CD14-positive monocyte (primary cell): Measurements from ENCODE around the gene UPF3B. TPM values are rescaled to one million over a fixed set of nuclear protein-coding genes. Genes with fewer than 3 reads are reported as not detected.
"Not testable (repeated sequence)": the region's sequence is repeated elsewhere in the genome, so short reads cannot be mapped to it uniquely, and the experiment has no call there.

Source experiments
- DNase-seq, 3 donors: peaks; one replicate each; pipeline ENCODE4 v3.0.0-alpha.2; 2011 to 2022
- H2AFZ ChIP-seq: 2 replicates; pipeline ENCODE4 v1.6.0; 2012; ENCODE audit warnings: mild to moderate bottlenecking, low read depth, low read length, inconsistent platforms; ENCODE audit not compliant: insufficient read depth, poor library complexity, severe bottlenecking
- H3K27ac ChIP-seq, 2 donors: 1 replicate in 1 of 2; 2 replicates in 1 of 2; pipeline ENCODE4 v1.5.1; 2012 to 2013; ENCODE audit warnings: low read length in 2 of 2, control low read depth in 1 of 2, inconsistent platforms in 1 of 2, low read depth in 1 of 2, mild to moderate bottlenecking in 1 of 2
- H3K27me3 ChIP-seq, 2 donors: one replicate each; pipeline versions ENCODE4 v1.6.0 to v1.6.1; 2011 to 2013; ENCODE audit warnings: low read length in 2 of 2; ENCODE audit not compliant: control insufficient read depth in 2 of 2, insufficient read depth in 2 of 2
- H3K36me3 ChIP-seq, 2 donors: replicated peaks in 1 of 2; 1 replicate in 1 of 2; 2 replicates in 1 of 2; pipeline versions ENCODE4 v1.5.1 to v1.6.1; 2012 to 2013; ENCODE audit warnings: low read length in 2 of 2, control low read depth in 1 of 2, inconsistent platforms in 1 of 2, mild to moderate bottlenecking in 1 of 2; ENCODE audit not compliant: insufficient read depth in 2 of 2, control insufficient read depth in 1 of 2
- H3K4me1 ChIP-seq, 2 donors: 1 replicate in 1 of 2; 2 replicates in 1 of 2; pipeline versions ENCODE4 v1.5.1 to v1.6.1; 2012 to 2013; ENCODE audit warnings: low read length in 2 of 2, control low read depth in 1 of 2, inconsistent platforms in 1 of 2, mild to moderate bottlenecking in 1 of 2, moderate library complexity in 1 of 2; ENCODE audit not compliant: insufficient read depth in 2 of 2, control insufficient read depth in 1 of 2
- H3K4me2 ChIP-seq: replicated peaks from 2 replicates; pipeline ENCODE3; 2012; ENCODE audit warnings: low read length, moderate library complexity, mild to moderate bottlenecking; ENCODE audit not compliant: poor library complexity, severe bottlenecking; ENCODE audit errors: extremely low read depth
- H3K4me3 ChIP-seq, 3 experiments: fragments of 200-600 bp in 1 of 3; sonication (generic) in 1 of 3; replicated peaks in 1 of 3; 1 replicate in 2 of 3; 2 replicates in 1 of 3; pipeline ENCODE4 v1.5.1; 2011 to 2013; ENCODE audit warnings: low read length in 3 of 3, mild to moderate bottlenecking in 3 of 3, control low read depth in 2 of 3, low read depth in 2 of 3, inconsistent platforms in 1 of 3, moderate library complexity in 1 of 3
- H3K79me2 ChIP-seq: 2 replicates; pipeline ENCODE4 v1.6.0; 2012; ENCODE audit warnings: mild to moderate bottlenecking, control low read depth, inconsistent platforms, low read length, moderate library complexity; ENCODE audit not compliant: insufficient read depth
- H3K9ac ChIP-seq: 2 replicates; pipeline ENCODE4 v1.6.0; 2017; ENCODE audit warnings: low read length, mild to moderate bottlenecking; ENCODE audit not compliant: insufficient read depth, poor library complexity, severe bottlenecking
- H3K9me3 ChIP-seq, 2 donors: replicated peaks in 1 of 2; 1 replicate in 1 of 2; 2 replicates in 1 of 2; pipeline versions ENCODE4 v1.5.1 to v1.6.1; 2012 to 2013; ENCODE audit warnings: low read length in 2 of 2, control low read depth in 1 of 2; ENCODE audit not compliant: control insufficient read depth in 1 of 2, insufficient read depth in 1 of 2
- H4K20me1 ChIP-seq: 2 replicates; pipeline ENCODE4 v1.6.0; 2012; ENCODE audit warnings: mild to moderate bottlenecking, low read length, control low read depth, moderate library complexity; ENCODE audit not compliant: insufficient read depth
- H3K27ac Mint-ChIP-seq, 7 donors: one replicate each; pipeline ENCODE4 v1.8.0; 2020; ENCODE audit warnings: mild to moderate bottlenecking in 7 of 7, mixed read lengths in 7 of 7, moderate library complexity in 6 of 7, inconsistent platforms in 2 of 7
- H3K27me3 Mint-ChIP-seq, 3 donors: one replicate each; pipeline ENCODE4 v1.8.0; 2021 to 2022; ENCODE audit warnings: low read depth in 3 of 3, mild to moderate bottlenecking in 3 of 3, mixed read lengths in 3 of 3, moderate library complexity in 3 of 3, inconsistent platforms in 1 of 3
- H3K36me3 Mint-ChIP-seq, 2 donors: one replicate each; pipeline ENCODE4 v1.8.0; 2020; ENCODE audit warnings: mixed read lengths in 2 of 2, inconsistent platforms in 1 of 2, mild to moderate bottlenecking in 1 of 2
- H3K4me1 Mint-ChIP-seq: one replicate; pipeline ENCODE4 v1.8.0; 2020; ENCODE audit warnings: mild to moderate bottlenecking, mixed read lengths
- H3K4me3 Mint-ChIP-seq, 2 donors: one replicate each; pipeline ENCODE4 v1.8.0; 2020; ENCODE audit warnings: mild to moderate bottlenecking in 2 of 2, mixed read lengths in 2 of 2, moderate library complexity in 1 of 2
- H3K9me3 Mint-ChIP-seq, 7 donors: one replicate each; pipeline ENCODE4 v1.8.0; 2020 to 2022; ENCODE audit warnings: mixed read lengths in 7 of 7, mild to moderate bottlenecking in 6 of 7, moderate library complexity in 6 of 7, inconsistent platforms in 2 of 7
- CTCF ChIP-seq: fragments of 200-600 bp; IDR thresholded peaks from one replicate; pipeline ENCODE4 v1.8.0; 2022; ENCODE audit warnings: antibody characterized with exemption, mild to moderate bottlenecking
- WGBS: methylation state at CpG from one replicate; pipeline ENCODE4 v1.1.5; 2013; ENCODE audit warnings: missing lambda C conversion rate; ENCODE audit not compliant: insufficient coverage; 5-methylcytosine and 5-hydroxymethylcytosine counted together
- intact Hi-C, 2 donors: fragments of 100-400 bp; cut with micrococcal nuclease; formaldehyde crosslinking; loops; one replicate each; pipeline versions ENCODE4 v1.15.0 to v1.15.1; 2023
- polyA plus RNA-seq, 3 donors: library from polyadenylated mRNA; depleted of rRNA in 1 of 3; unstranded in 2 of 3; stranded (reverse) in 1 of 3; fragments of 300-500 nt in 2 of 3; fragments of >200 nt in 1 of 3; fragmentation: Illumina TruSeq in 2 of 3; gene quantifications; 1 replicate in 2 of 3; 2 replicates in 1 of 3; pipeline ENCODE4 v1.2.3, GENCODE V29; 2012 to 2021

Gene UPF3B
- polyA plus RNA-seq, 3 donors, result 2.1 to 4.2 (median 2.5) TPM

- Mint-ChIP-seq H3K27ac (no peak overlapping the region), H3K36me3 (no peaks in the 10 kb centered on the region), H3K4me3 (no peak overlapping the region), H3K27me3 (peaks cover 0 to 4% (median 0%) of the 10 kb centered on the region in 3 donors), H3K9me3 (peaks cover 0 to 4% (median 0%) of the 10 kb centered on the region in 7 donors), H3K4me1 (no peaks in the 10 kb centered on the region)
- H3K4me1 ChIP-seq, result no peaks in the 10 kb centered on the region
- no peak overlapping the region for H3K9ac ChIP-seq
- no peaks in the 10 kb centered on the region for H4K20me1 ChIP-seq
- H3K27me3 ChIP-seq, result no peaks in the 10 kb centered on the region
- H3K4me3 ChIP-seq, result no peak overlapping the region
- H3K4me2 ChIP-seq, result no peak overlapping the region
- no peak for DNase-seq
- no peaks in the 10 kb centered on the region for H3K79me2 ChIP-seq
- H3K27ac ChIP-seq, result no peak overlapping the region
- no peaks in the 10 kb centered on the region for H3K36me3 ChIP-seq
- no peaks in the 10 kb centered on the region for H3K9me3 ChIP-seq
- TF ChIP-seq CTCF, result no peak
- no peak overlapping the region for H2AFZ ChIP-seq
- 100% methylated on average over 2 of the region's 3 CpGs for WGBS
- intact Hi-C loops, result no loop called here
These were observed 36.5 kb downstream of the UPF3B start for GRCh38 chrX:119816300-119816699.

- Histone ChIP-seq H3K4me1 (no peaks in the 10 kb centered on the region), H3K9me3 (peaks cover 0 to 6% of the 10 kb centered on the region in 2 donors), H3K4me3 (no peak overlapping the region), H3K27me3 (no peaks in the 10 kb centered on the region), H4K20me1 (no peaks in the 10 kb centered on the region), H3K27ac (no peak overlapping the region), H3K9ac (no peak overlapping the region), H3K36me3 (no peaks in the 10 kb centered on the region), H2AFZ (no peak overlapping the region), H3K79me2 (no peaks in the 10 kb centered on the region), H3K4me2 (no peak overlapping the region)
- no peak for DNase-seq
- Mint-ChIP-seq H3K27ac (no peak overlapping the region), H3K4me1 (no peaks in the 10 kb centered on the region), H3K9me3 (peaks cover 3 to 17% (median 11%) of the 10 kb centered on the region in 7 donors), H3K36me3 (no peaks in the 10 kb centered on the region), H3K4me3 (no peak overlapping the region), H3K27me3 (peaks cover 0 to 4% (median 0%) of the 10 kb centered on the region in 3 donors)
- WGBS, result no CpG with 5 or more reads among the region's 1 CpG
- intact Hi-C loops, result no loop called here
- no peak for TF ChIP-seq CTCF
These were observed 43.5 kb downstream of the UPF3B start for GRCh38 chrX:119809185-119809666.

- H3K27me3 ChIP-seq, H3K27ac ChIP-seq, intact Hi-C loops, H4K20me1 ChIP-seq, H3K36me3 ChIP-seq, H3K4me3 ChIP-seq, H3K9me3 ChIP-seq, H3K4me1 ChIP-seq, H3K9ac ChIP-seq, H3K27me3 Mint-ChIP-seq, H3K27ac Mint-ChIP-seq, H3K4me3 Mint-ChIP-seq, H3K36me3 Mint-ChIP-seq, H3K79me2 ChIP-seq, H2AFZ ChIP-seq, DNase-seq, H3K4me1 Mint-ChIP-seq, H3K4me2 ChIP-seq: not testable (repeated sequence)
- peaks cover 3 to 20% (median 15%) of the 10 kb centered on the region in 7 donors for H3K9me3 Mint-ChIP-seq
- no CpG with 5 or more reads among the region's 4 CpGs for WGBS
These were observed 44.3 kb downstream of the UPF3B start for GRCh38 chrX:119808461-119808860.
